CD14-positive monocyte (primary cell): ENCODE data around the gene MNX1. TPM values are rescaled to one million over a fixed set of nuclear protein-coding genes. Genes with fewer than 3 reads are reported as not detected.
A peak's percentile ranks its signal among the peaks of the same experiment; 100 is the strongest.

ENCODE experiments used
- DNase-seq, 3 donors: peaks; one replicate each; pipeline ENCODE4 v3.0.0-alpha.2; 2011 to 2022
- H2AFZ ChIP-seq: 2 replicates; pipeline ENCODE4 v1.6.0; 2012; ENCODE audit warnings: mild to moderate bottlenecking, low read depth, low read length, inconsistent platforms; ENCODE audit not compliant: insufficient read depth, poor library complexity, severe bottlenecking
- H3K27ac ChIP-seq, 2 donors: 1 replicate in 1 of 2; 2 replicates in 1 of 2; pipeline ENCODE4 v1.5.1; 2012 to 2013; ENCODE audit warnings: low read length in 2 of 2, control low read depth in 1 of 2, inconsistent platforms in 1 of 2, low read depth in 1 of 2, mild to moderate bottlenecking in 1 of 2
- H3K27me3 ChIP-seq, 2 donors: one replicate each; pipeline versions ENCODE4 v1.6.0 to v1.6.1; 2011 to 2013; ENCODE audit warnings: low read length in 2 of 2; ENCODE audit not compliant: control insufficient read depth in 2 of 2, insufficient read depth in 2 of 2
- H3K36me3 ChIP-seq, 2 donors: replicated peaks in 1 of 2; 1 replicate in 1 of 2; 2 replicates in 1 of 2; pipeline versions ENCODE4 v1.5.1 to v1.6.1; 2012 to 2013; ENCODE audit warnings: low read length in 2 of 2, control low read depth in 1 of 2, inconsistent platforms in 1 of 2, mild to moderate bottlenecking in 1 of 2; ENCODE audit not compliant: insufficient read depth in 2 of 2, control insufficient read depth in 1 of 2
- H3K4me1 ChIP-seq, 2 donors: 1 replicate in 1 of 2; 2 replicates in 1 of 2; pipeline versions ENCODE4 v1.5.1 to v1.6.1; 2012 to 2013; ENCODE audit warnings: low read length in 2 of 2, control low read depth in 1 of 2, inconsistent platforms in 1 of 2, mild to moderate bottlenecking in 1 of 2, moderate library complexity in 1 of 2; ENCODE audit not compliant: insufficient read depth in 2 of 2, control insufficient read depth in 1 of 2
- H3K4me2 ChIP-seq: replicated peaks from 2 replicates; pipeline ENCODE3; 2012; ENCODE audit warnings: low read length, moderate library complexity, mild to moderate bottlenecking; ENCODE audit not compliant: poor library complexity, severe bottlenecking; ENCODE audit errors: extremely low read depth
- H3K4me3 ChIP-seq, 3 experiments: fragments of 200-600 bp in 1 of 3; sonication (generic) in 1 of 3; replicated peaks in 1 of 3; 1 replicate in 2 of 3; 2 replicates in 1 of 3; pipeline ENCODE4 v1.5.1; 2011 to 2013; ENCODE audit warnings: low read length in 3 of 3, mild to moderate bottlenecking in 3 of 3, control low read depth in 2 of 3, low read depth in 2 of 3, inconsistent platforms in 1 of 3, moderate library complexity in 1 of 3
- H3K79me2 ChIP-seq: 2 replicates; pipeline ENCODE4 v1.6.0; 2012; ENCODE audit warnings: mild to moderate bottlenecking, control low read depth, inconsistent platforms, low read length, moderate library complexity; ENCODE audit not compliant: insufficient read depth
- H3K9ac ChIP-seq: 2 replicates; pipeline ENCODE4 v1.6.0; 2017; ENCODE audit warnings: low read length, mild to moderate bottlenecking; ENCODE audit not compliant: insufficient read depth, poor library complexity, severe bottlenecking
- H3K9me3 ChIP-seq, 2 donors: replicated peaks in 1 of 2; 1 replicate in 1 of 2; 2 replicates in 1 of 2; pipeline versions ENCODE4 v1.5.1 to v1.6.1; 2012 to 2013; ENCODE audit warnings: low read length in 2 of 2, control low read depth in 1 of 2; ENCODE audit not compliant: control insufficient read depth in 1 of 2, insufficient read depth in 1 of 2
- H4K20me1 ChIP-seq: 2 replicates; pipeline ENCODE4 v1.6.0; 2012; ENCODE audit warnings: mild to moderate bottlenecking, low read length, control low read depth, moderate library complexity; ENCODE audit not compliant: insufficient read depth
- H3K27ac Mint-ChIP-seq, 7 donors: one replicate each; pipeline ENCODE4 v1.8.0; 2020; ENCODE audit warnings: mild to moderate bottlenecking in 7 of 7, mixed read lengths in 7 of 7, moderate library complexity in 6 of 7, inconsistent platforms in 2 of 7
- H3K27me3 Mint-ChIP-seq, 3 donors: one replicate each; pipeline ENCODE4 v1.8.0; 2021 to 2022; ENCODE audit warnings: low read depth in 3 of 3, mild to moderate bottlenecking in 3 of 3, mixed read lengths in 3 of 3, moderate library complexity in 3 of 3, inconsistent platforms in 1 of 3
- H3K36me3 Mint-ChIP-seq, 2 donors: one replicate each; pipeline ENCODE4 v1.8.0; 2020; ENCODE audit warnings: mixed read lengths in 2 of 2, inconsistent platforms in 1 of 2, mild to moderate bottlenecking in 1 of 2
- H3K4me1 Mint-ChIP-seq: one replicate; pipeline ENCODE4 v1.8.0; 2020; ENCODE audit warnings: mild to moderate bottlenecking, mixed read lengths
- H3K4me3 Mint-ChIP-seq, 2 donors: one replicate each; pipeline ENCODE4 v1.8.0; 2020; ENCODE audit warnings: mild to moderate bottlenecking in 2 of 2, mixed read lengths in 2 of 2, moderate library complexity in 1 of 2
- H3K9me3 Mint-ChIP-seq, 7 donors: one replicate each; pipeline ENCODE4 v1.8.0; 2020 to 2022; ENCODE audit warnings: mixed read lengths in 7 of 7, mild to moderate bottlenecking in 6 of 7, moderate library complexity in 6 of 7, inconsistent platforms in 2 of 7
- WGBS: methylation state at CpG from one replicate; pipeline ENCODE4 v1.1.5; 2013; ENCODE audit warnings: missing lambda C conversion rate; ENCODE audit not compliant: insufficient coverage; 5-methylcytosine and 5-hydroxymethylcytosine counted together
- intact Hi-C, 2 donors: fragments of 100-400 bp; cut with micrococcal nuclease; formaldehyde crosslinking; loops; one replicate each; pipeline versions ENCODE4 v1.15.0 to v1.15.1; 2023
- polyA minus RNA-seq: library from RNA; depleted of rRNA, polyadenylated mRNA; stranded (reverse); fragments of >200 nt; gene quantifications from 2 replicates; pipeline ENCODE4 v1.2.3, GENCODE V29; 2012
- polyA plus RNA-seq, 3 donors: library from polyadenylated mRNA; depleted of rRNA in 1 of 3; unstranded in 2 of 3; stranded (reverse) in 1 of 3; fragments of 300-500 nt in 2 of 3; fragments of >200 nt in 1 of 3; fragmentation: Illumina TruSeq in 2 of 3; gene quantifications; 1 replicate in 2 of 3; 2 replicates in 1 of 3; pipeline ENCODE4 v1.2.3, GENCODE V29; 2012 to 2021
- total RNA-seq, 12 experiments: library from RNA in 1 of 12; stranded (reverse) in 1 of 12; fragments of 120-200 nt in 1 of 12; gene quantifications; one replicate each; pipeline ENCODE4 v1.2.4 and lab custom pipeline; 2013 to 2026; ENCODE audit warnings: mixed read lengths in 6 of 12, inconsistent platforms in 1 of 12
- TF ChIP-seq, protein P1 (sequence below): fragments of 200-600 bp; IDR thresholded peaks from one replicate; pipeline ENCODE4 v1.8.0; 2022; ENCODE audit warnings: antibody characterized with exemption, mild to moderate bottlenecking

Gene MNX1
- total RNA-seq (2013), result not detected
- not detected for polyA plus RNA-seq
- polyA minus RNA-seq, result not detected in 2 replicates
- total RNA-seq (lab: John Stamatoyannopoulos, UW), result 0 to 1.9 (median 0) reads per million in 11 experiments

DNA sequence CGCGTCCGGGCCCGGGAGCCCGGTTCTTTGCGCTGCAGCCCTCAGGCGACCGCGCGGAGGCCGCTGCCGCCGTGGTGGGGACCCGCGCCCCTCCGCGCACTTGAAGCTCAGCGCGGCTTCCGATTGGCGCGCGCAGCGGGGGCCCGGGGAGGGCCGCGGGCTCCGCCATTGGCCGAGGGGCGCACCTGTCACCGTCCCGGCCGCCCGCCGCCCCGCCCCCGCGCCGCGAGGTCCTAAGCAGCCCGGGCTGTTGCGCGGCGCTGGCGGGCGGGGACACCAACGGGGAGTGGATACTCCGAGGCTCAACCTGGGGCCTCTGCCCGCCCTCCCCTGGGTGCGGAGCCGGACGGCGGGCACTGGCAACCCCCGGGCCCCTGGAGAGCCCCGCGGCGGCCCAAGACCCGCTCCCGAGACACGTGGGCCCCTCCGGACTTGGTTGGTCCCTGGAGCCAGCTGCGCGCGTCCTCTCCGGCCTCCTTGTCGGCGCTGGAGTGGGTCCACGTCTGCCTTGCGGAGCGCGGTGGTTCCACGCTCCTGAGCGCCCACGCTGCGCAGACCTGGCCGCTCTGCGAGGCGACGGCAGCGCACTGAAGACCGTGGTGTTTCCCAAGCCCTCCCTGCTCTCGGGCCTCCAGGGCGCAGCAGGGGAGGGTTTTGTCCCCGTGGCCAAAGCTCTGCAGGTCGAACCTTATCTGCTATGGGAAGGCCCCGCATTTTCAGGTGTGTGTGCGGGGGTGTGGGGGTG, at the start of gene MNX1:
TSS of gene MNX1 (minus strand) at position 76 of the 745 bp plus-strand sequence. CDS start 313 bp downstream, outside the sequence.
- no peak for DNase-seq
- intact Hi-C loops, result no loop called here
- H3K36me3 ChIP-seq, result no peaks in the 10 kb centered on the region
- 1% methylated on average over 84 of the region's 87 CpGs for WGBS
- peak within 1 kb of the TSS; percentile 42 for H3K4me2 ChIP-seq
- H3K4me1 ChIP-seq, result no peaks in the 10 kb centered on the region
- Mint-ChIP-seq H3K4me1 (no peaks in the 10 kb centered on the region), H3K27me3 (peaks cover 87 to 95% (median 87%) of the 10 kb centered on the region in 3 donors), H3K4me3 (peak within 1 kb of the TSS in 1 of 2 donors; percentile 78), H3K27ac (no peak within 1 kb of the TSS), H3K36me3 (no peaks in the 10 kb centered on the region), H3K9me3 (peaks cover 0 to 15% (median 7%) of the 10 kb centered on the region in 7 donors)
- H3K79me2 ChIP-seq, result no peaks in the 10 kb centered on the region
- H4K20me1 ChIP-seq, result no peaks in the 10 kb centered on the region
- peaks cover 0 to 22% of the 10 kb centered on the region in 2 donors for H3K9me3 ChIP-seq
- no peak within 1 kb of the TSS for H2AFZ ChIP-seq
- H3K27me3 ChIP-seq, result peaks cover 67 to 87% of the 10 kb centered on the region in 2 donors
- TF ChIP-seq, protein P1, sequence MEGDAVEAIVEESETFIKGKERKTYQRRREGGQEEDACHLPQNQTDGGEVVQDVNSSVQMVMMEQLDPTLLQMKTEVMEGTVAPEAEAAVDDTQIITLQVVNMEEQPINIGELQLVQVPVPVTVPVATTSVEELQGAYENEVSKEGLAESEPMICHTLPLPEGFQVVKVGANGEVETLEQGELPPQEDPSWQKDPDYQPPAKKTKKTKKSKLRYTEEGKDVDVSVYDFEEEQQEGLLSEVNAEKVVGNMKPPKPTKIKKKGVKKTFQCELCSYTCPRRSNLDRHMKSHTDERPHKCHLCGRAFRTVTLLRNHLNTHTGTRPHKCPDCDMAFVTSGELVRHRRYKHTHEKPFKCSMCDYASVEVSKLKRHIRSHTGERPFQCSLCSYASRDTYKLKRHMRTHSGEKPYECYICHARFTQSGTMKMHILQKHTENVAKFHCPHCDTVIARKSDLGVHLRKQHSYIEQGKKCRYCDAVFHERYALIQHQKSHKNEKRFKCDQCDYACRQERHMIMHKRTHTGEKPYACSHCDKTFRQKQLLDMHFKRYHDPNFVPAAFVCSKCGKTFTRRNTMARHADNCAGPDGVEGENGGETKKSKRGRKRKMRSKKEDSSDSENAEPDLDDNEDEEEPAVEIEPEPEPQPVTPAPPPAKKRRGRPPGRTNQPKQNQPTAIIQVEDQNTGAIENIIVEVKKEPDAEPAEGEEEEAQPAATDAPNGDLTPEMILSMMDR, result no peak
- no peak within 1 kb of the TSS for H3K27ac ChIP-seq
- no peak within 1 kb of the TSS for H3K4me3 ChIP-seq
- H3K9ac ChIP-seq, result no peak within 1 kb of the TSS

DNA sequence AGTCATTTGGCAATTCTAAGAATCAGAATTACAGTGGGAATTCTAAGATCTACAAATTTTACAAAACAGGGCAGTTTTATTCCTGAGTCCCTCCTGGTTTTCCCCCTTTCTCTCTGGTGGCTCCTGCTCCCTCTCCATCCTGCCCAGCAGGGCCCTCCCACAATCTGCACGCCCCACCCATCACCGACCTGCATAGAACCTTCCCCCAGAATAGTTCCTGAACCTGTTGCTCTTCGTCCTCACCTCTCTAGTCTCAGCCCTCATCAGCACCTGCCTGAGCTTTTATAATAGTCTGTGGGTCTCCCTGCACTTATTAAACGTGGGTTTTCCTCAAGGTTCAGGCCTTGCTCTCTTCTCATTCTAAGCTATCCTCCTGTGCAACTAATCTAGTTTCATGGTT, 49.1 kb upstream of the MNX1 start:
- peaks cover 7% of the 10 kb centered on the region for H3K4me1 Mint-ChIP-seq
- no peak overlapping the region for H2AFZ ChIP-seq
- no peak overlapping the region for H3K27ac ChIP-seq
- H3K9ac ChIP-seq, result no peak overlapping the region
- no peak overlapping the region for H3K4me2 ChIP-seq
- TF ChIP-seq, protein P1, result no peak
- H3K79me2 ChIP-seq, result no peaks in the 10 kb centered on the region
- peaks cover 2 to 9% (median 6%) of the 10 kb centered on the region in 3 donors for H3K27me3 Mint-ChIP-seq
- no peaks in the 10 kb centered on the region for H4K20me1 ChIP-seq
- no peak overlapping the region for H3K4me3 Mint-ChIP-seq
- intact Hi-C loops, result no loop called here
- peaks cover 17 to 40% (median 29%) of the 10 kb centered on the region in 7 donors for H3K9me3 Mint-ChIP-seq
- H3K27me3 ChIP-seq, result no peaks in the 10 kb centered on the region
- H3K4me3 ChIP-seq, result no peak overlapping the region
- 56% methylated on average over 4 of the region's 4 CpGs for WGBS
- H3K36me3 Mint-ChIP-seq, result no peaks in the 10 kb centered on the region
- no peaks in the 10 kb centered on the region for H3K36me3 ChIP-seq
- DNase-seq, result no peak
- H3K4me1 ChIP-seq, result no peaks in the 10 kb centered on the region
- H3K27ac Mint-ChIP-seq, result no peak overlapping the region
- H3K9me3 ChIP-seq, result peaks cover 17 to 26% of the 10 kb centered on the region in 2 donors
